Measurements from ENCODE around the gene GPR180.

GRCh38 chr13:94683409-94683808 is 81.8 kb downstream of the GPR180 start:
- TF ChIP-seq CREB1 (CRISPR knock-in tag; IDR thresholded peaks at IDR 0.05; ENCODE audit: low read depth) (no peak), CTCF (conservative IDR thresholded peaks at IDR 0.05; ENCODE audit: low read depth in 2 of 2) (no peak), EZH2 (IDR thresholded peaks at IDR 0.05; ENCODE audit: low read depth, unreplicated experiment) (no peak)
